GM06990 (cell line): ENCODE measurements around the gene NEUROG2.
"Not testable (repeated sequence)": the region's sequence is repeated elsewhere in the genome, so short reads cannot be mapped to it uniquely, and the experiment has no call there.

Experiments
- DNase-seq: peaks from one replicate; pipeline ENCODE4 v3.0.0-alpha.2; 2011; ENCODE audit not compliant: insufficient read length; ENCODE audit errors: extremely low read depth
- H3K27me3 ChIP-seq: replicated peaks from 2 replicates; pipeline ENCODE4 v1.6.0; 2011; ENCODE audit warnings: low read length; ENCODE audit not compliant: control insufficient read depth, insufficient read depth
- H3K36me3 ChIP-seq: 2 replicates; pipeline ENCODE4 v1.5.1; 2011; ENCODE audit warnings: low read length; ENCODE audit not compliant: control insufficient read depth, insufficient read depth
- H3K4me3 ChIP-seq: replicated peaks from 2 replicates; pipeline ENCODE4 v1.5.1; 2011; ENCODE audit warnings: low read depth, mild to moderate bottlenecking, control low read depth, low read length
- CTCF ChIP-seq: IDR thresholded peaks from 2 replicates; pipeline ENCODE4 v1.5.1; 2011; ENCODE audit warnings: low read length, control low read depth, mild to moderate bottlenecking, inconsistent platforms; ENCODE audit not compliant: insufficient read depth, poor library complexity, severe bottlenecking

The NEUROG2 gene

GRCh38 chr4:112559053-112559452 lies 43.1 kb upstream of the NEUROG2 start:
- Histone ChIP-seq H3K36me3 (peaks cover 2% of the 10 kb centered on the region; the same call in 1 of the 2 replicates), H3K27me3 (no peaks in the 10 kb centered on the region), H3K4me3 (no peak overlapping the region)
- no peak for DNase-seq
- TF ChIP-seq CTCF = no peak

DNA sequence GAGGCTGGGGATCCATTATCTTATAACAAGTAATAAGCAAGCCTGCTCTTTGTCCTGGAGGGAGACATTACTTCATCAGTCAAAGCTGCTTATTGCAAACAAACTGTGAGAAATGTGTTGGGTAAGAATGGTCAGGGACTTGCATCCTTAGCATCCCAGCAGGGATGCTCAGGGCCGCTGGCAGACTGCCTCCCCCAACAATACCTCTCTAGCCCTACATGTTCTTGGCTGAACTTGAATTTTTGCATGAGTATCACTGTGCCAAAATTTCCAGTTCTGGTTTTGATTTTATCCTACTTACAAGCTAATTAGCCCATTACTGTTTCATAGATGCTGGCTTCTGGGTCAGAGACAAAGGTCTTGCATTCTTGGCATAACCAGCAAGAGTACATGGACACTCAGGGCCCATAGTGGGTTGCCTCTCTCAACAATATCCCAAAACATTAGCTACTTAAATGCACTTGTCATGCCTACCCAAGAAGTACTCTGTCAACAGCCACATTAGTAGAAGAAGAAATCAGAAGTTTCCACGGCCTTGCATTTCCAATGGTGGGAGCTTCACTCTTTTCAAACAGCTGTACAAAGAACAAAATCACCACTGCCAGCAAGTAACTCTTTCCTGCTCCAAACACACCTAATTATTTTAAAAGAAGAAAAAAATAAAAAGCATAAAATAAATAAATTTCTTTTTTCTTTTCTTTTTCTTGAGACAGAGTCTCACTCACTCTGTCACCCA lies 41.9 kb upstream of the NEUROG2 start:
- TF ChIP-seq CTCF = no peak
- no peaks in the 10 kb centered on the region for H3K27me3 ChIP-seq
- H3K4me3 ChIP-seq = no peak overlapping the region
- peaks cover 4% of the 10 kb centered on the region for H3K36me3 ChIP-seq
- DNase-seq = no peak

- not testable (repeated sequence) for H3K27me3 ChIP-seq, H3K36me3 ChIP-seq, DNase-seq, H3K4me3 ChIP-seq
These were observed 38.3 kb upstream of the NEUROG2 start for GRCh38 chr4:112554271-112554670.

DNA sequence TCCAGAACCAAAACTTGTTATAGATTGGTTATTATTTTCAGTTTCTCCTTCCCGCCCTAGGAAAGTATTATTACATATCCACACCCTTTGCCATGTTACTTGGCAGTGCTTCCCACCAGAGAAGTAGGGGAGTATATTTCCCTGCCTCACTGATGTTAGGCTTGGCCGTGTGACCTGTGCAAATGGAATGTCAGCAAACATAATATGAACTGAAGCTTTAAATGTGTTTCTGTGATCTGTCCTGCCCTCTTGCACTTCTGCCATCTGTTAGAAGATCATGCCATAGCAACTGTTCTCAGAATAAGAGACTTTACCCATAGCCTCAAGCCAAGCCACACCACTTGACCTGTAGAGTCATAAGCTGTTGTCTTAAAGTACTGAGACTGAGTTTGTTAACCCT lies 36.7 kb upstream of the NEUROG2 start:
- Histone ChIP-seq H3K4me3 (no peak overlapping the region), H3K27me3 (no peaks in the 10 kb centered on the region), H3K36me3 (peaks cover 3% of the 10 kb centered on the region)
- TF ChIP-seq CTCF = no peak
- no peak for DNase-seq

- H3K4me3 ChIP-seq = no peak overlapping the region
- TF ChIP-seq CTCF = no peak
- H3K27me3 ChIP-seq = no peaks in the 10 kb centered on the region
- peaks cover 2% of the 10 kb centered on the region for H3K36me3 ChIP-seq
- DNase-seq = no peak
These were observed 34.7 kb upstream of the NEUROG2 start for GRCh38 chr4:112550728-112551127.

GRCh38 chr4:112546476-112546875 lies 30.5 kb upstream of the NEUROG2 start:
- DNase-seq = no peak
- H3K27me3 ChIP-seq = no peaks in the 10 kb centered on the region
- H3K36me3 ChIP-seq = no peaks in the 10 kb centered on the region; the same call in 1 of the 2 replicates
- TF ChIP-seq CTCF = no peak
- H3K4me3 ChIP-seq = no peak overlapping the region
